Ramos (cell line): ENCODE results near the gene TMEM151A.
"Not testable (repeated sequence)": the region's sequence is repeated elsewhere in the genome, so short reads cannot be mapped to it uniquely, and the experiment has no call there.

Source experiments
- in situ Hi-C: fragments of 300-500 bp; cut with MboI; formaldehyde crosslinking; loops from one replicate; pipeline ENCODE4 v1.14.3; 2022; ENCODE audit warnings: low sequenced_read_pairs; ENCODE audit not compliant: unreplicated experiment

Gene TMEM151A

GRCh38 chr11:66297610-66298009 is 5.9 kb downstream of the TMEM151A start:
- in situ Hi-C loops: no loop called here

- in situ Hi-C loops: no loop called here
These were observed 7.5 kb downstream of the TMEM151A start for GRCh38 chr11:66299186-66299585.

GRCh38 chr11:66302656-66303055 is 11.0 kb downstream of the TMEM151A start:
- in situ Hi-C loops: no loop called here

GRCh38 chr11:66309475-66309874 is 17.8 kb downstream of the TMEM151A start:
- in situ Hi-C loops: no loop called here

GRCh38 chr11:66310324-66310723 is 18.6 kb downstream of the TMEM151A start:
- in situ Hi-C loops: no loop called here

GRCh38 chr11:66310803-66311440 is 19.2 kb downstream of the TMEM151A start:
- in situ Hi-C loops: not testable (repeated sequence)

GRCh38 chr11:66311470-66311964 is 19.8 kb downstream of the TMEM151A start:
- in situ Hi-C loops: no loop called here

- in situ Hi-C loops: no loop called here
These were observed 20.4 kb downstream of the TMEM151A start for GRCh38 chr11:66311965-66312548.

GRCh38 chr11:66312549-66313320 is 21.0 kb downstream of the TMEM151A start:
- in situ Hi-C loops: no loop called here

- in situ Hi-C loops: no loop called here
These were observed 21.9 kb downstream of the TMEM151A start for GRCh38 chr11:66313321-66314185.

- in situ Hi-C loops: no loop called here
These were observed 22.4 kb downstream of the TMEM151A start for GRCh38 chr11:66314186-66314501.

GRCh38 chr11:66314561-66315497 is 23.1 kb downstream of the TMEM151A start:
- in situ Hi-C loops: no loop called here

- in situ Hi-C loops: no loop called here
These were observed 23.8 kb downstream of the TMEM151A start for GRCh38 chr11:66315498-66315885.

GRCh38 chr11:66315921-66316811 is 24.5 kb downstream of the TMEM151A start:
- in situ Hi-C loops: no loop called here

GRCh38 chr11:66316849-66317251 is 25.2 kb downstream of the TMEM151A start, which contains the start of gene CD248:
TSS of gene CD248 (minus strand) at chr11:66317044. CDS start at chr11:66317027, 17 bp downstream.
- in situ Hi-C loops: no loop called here

- in situ Hi-C loops: no loop called here
These were observed 25.6 kb downstream of the TMEM151A start for GRCh38 chr11:66317322-66317722.

GRCh38 chr11:66317723-66318599 is 26.3 kb downstream of the TMEM151A start:
- in situ Hi-C loops: no loop called here
